GM12892 (cell line): Measurements from ENCODE around the gene ZDHHC11B.
"Not testable (repeated sequence)": the region's sequence is repeated elsewhere in the genome, so short reads cannot be mapped to it uniquely, and the experiment has no call there.

Experiments used
- POLR2A ChIP-seq: IDR thresholded peaks from 2 replicates; pipeline ENCODE4 v1.6.1; 2011; ENCODE audit warnings: low read depth, low read length, control low read depth
- POLR2AphosphoS5 ChIP-seq: IDR thresholded peaks from 2 replicates; pipeline ENCODE4 v1.6.1; 2011; ENCODE audit warnings: low read depth, low read length, control low read depth

GRCh38 chr5:771841-772546, 12.5 kb downstream of the ZDHHC11B start:
- TF ChIP-seq POLR2AphosphoS5, POLR2A: not testable (repeated sequence)
